ENCODE results near the gene HSH2D.

Gene HSH2D

DNA sequence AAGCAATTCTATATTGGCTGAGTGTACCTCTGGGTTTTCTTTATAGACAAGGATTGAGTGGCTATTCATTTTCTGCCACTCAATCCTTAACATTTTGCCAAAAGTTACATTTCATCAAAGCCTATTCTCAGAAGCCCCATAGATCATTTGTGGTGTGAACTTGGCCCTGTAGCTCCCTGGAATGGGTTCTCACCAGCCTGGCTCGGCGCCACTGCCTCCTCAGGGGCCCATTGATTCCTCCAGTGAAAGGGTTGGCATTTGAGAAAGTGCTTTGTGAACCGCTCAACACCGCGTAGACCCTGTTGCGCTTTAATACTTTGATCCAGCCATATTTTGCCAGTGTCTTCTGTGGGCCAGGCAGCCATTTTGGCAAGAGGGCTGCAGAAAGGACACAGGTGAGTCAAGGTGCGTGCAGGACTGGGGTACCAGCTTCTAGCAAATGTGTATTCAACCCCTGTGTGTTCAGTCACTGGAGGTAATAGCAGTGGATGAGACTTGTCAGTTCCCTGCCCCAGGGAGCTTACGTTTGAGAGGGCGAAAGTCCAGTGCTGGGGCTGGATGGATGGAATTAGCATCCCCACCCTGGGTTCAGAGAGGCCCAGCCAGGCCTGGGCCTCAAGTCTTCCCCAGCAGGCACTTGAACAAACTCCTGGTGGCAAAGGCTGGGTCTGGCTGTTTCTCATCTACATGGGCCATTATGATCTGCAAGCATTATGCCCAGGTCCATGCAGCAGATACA is 28.0 kb upstream of the HSH2D start:
- no peak for TF ChIP-seq GLIS3 (CRISPR knock-in tag; IDR thresholded peaks at IDR 0.05)
- TF ChIP-seq SNAI2 (CRISPR knock-in tag; IDR thresholded peaks at IDR 0.05), result no peak
- TF ChIP-seq TSHZ2 (CRISPR knock-in tag; IDR thresholded peaks at IDR 0.05), result no peak
- no peak for TF ChIP-seq ZFP30 (CRISPR knock-in tag; IDR thresholded peaks at IDR 0.05)
- no peak for TF ChIP-seq BACH2 (CRISPR knock-in tag; IDR thresholded peaks at IDR 0.05; ENCODE audit: borderline replicate concordance)
- ATAC-seq, result no peak

GRCh38 chr19:16116067-16116466 is 27.4 kb upstream of the HSH2D start:
- no peak for ATAC-seq
- no peak for TF ChIP-seq RARB (CRISPR knock-in tag; IDR thresholded peaks at IDR 0.05)
- no peak for TF ChIP-seq TSHZ2 (CRISPR knock-in tag; IDR thresholded peaks at IDR 0.05)
- TF ChIP-seq PPARA (CRISPR knock-in tag; IDR thresholded peaks at IDR 0.05; ENCODE audit: borderline replicate concordance), result no peak
- TF ChIP-seq ZNF70 (CRISPR knock-in tag; IDR thresholded peaks at IDR 0.05), result no peak
- TF ChIP-seq CSRNP3 (CRISPR knock-in tag; IDR thresholded peaks at IDR 0.05), result no peak
- TF ChIP-seq ESRRG (CRISPR knock-in tag; IDR thresholded peaks at IDR 0.05), result no peak
- no peak for TF ChIP-seq TCF4 (CRISPR knock-in tag; IDR thresholded peaks at IDR 0.05; ENCODE audit: borderline replicate concordance)
- no peak for TF ChIP-seq CREB5 (CRISPR knock-in tag; IDR thresholded peaks at IDR 0.05; ENCODE audit: low read depth)
- TF ChIP-seq ZNF8 (CRISPR knock-in tag; IDR thresholded peaks at IDR 0.05), result no peak
- TF ChIP-seq SNAI2 (CRISPR knock-in tag; IDR thresholded peaks at IDR 0.05), result no peak
- no peak for TF ChIP-seq ZFP3 (CRISPR knock-in tag; IDR thresholded peaks at IDR 0.05)
- no peak for TF ChIP-seq CSDC2 (CRISPR knock-in tag; IDR thresholded peaks at IDR 0.05)
- TF ChIP-seq ZFP30 (CRISPR knock-in tag; IDR thresholded peaks at IDR 0.05), result no peak
- no peak for TF ChIP-seq ZC3H10 (CRISPR knock-in tag; IDR thresholded peaks at IDR 0.05)
- TF ChIP-seq, protein P1, sequence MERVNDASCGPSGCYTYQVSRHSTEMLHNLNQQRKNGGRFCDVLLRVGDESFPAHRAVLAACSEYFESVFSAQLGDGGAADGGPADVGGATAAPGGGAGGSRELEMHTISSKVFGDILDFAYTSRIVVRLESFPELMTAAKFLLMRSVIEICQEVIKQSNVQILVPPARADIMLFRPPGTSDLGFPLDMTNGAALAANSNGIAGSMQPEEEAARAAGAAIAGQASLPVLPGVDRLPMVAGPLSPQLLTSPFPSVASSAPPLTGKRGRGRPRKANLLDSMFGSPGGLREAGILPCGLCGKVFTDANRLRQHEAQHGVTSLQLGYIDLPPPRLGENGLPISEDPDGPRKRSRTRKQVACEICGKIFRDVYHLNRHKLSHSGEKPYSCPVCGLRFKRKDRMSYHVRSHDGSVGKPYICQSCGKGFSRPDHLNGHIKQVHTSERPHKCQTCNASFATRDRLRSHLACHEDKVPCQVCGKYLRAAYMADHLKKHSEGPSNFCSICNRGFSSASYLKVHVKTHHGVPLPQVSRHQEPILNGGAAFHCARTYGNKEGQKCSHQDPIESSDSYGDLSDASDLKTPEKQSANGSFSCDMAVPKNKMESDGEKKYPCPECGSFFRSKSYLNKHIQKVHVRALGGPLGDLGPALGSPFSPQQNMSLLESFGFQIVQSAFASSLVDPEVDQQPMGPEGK (CRISPR knock-in tag; IDR thresholded peaks at IDR 0.05; ENCODE audit: borderline replicate concordance), result no peak
- no peak for TF ChIP-seq GLIS3 (CRISPR knock-in tag; IDR thresholded peaks at IDR 0.05)
- no peak for TF ChIP-seq TOX (CRISPR knock-in tag; IDR thresholded peaks at IDR 0.05; ENCODE audit: borderline replicate concordance)
- TF ChIP-seq ISL1 (CRISPR knock-in tag; IDR thresholded peaks at IDR 0.05), result no peak

- ATAC-seq, result peak; percentile 18; the same call in 1 of the 3 replicates
- TF ChIP-seq, protein P2, sequence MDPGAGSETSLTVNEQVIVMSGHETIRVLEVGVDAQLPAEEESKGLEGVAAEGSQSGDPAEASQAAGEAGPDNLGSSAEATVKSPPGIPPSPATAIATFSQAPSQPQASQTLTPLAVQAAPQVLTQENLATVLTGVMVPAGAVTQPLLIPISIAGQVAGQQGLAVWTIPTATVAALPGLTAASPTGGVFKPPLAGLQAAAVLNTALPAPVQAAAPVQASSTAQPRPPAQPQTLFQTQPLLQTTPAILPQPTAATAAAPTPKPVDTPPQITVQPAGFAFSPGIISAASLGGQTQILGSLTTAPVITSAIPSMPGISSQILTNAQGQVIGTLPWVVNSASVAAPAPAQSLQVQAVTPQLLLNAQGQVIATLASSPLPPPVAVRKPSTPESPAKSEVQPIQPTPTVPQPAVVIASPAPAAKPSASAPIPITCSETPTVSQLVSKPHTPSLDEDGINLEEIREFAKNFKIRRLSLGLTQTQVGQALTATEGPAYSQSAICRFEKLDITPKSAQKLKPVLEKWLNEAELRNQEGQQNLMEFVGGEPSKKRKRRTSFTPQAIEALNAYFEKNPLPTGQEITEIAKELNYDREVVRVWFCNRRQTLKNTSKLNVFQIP (CRISPR knock-in tag; IDR thresholded peaks at IDR 0.05; ENCODE audit: borderline replicate concordance, low read depth), result no peak
- TF ChIP-seq BACH2 (CRISPR knock-in tag; IDR thresholded peaks at IDR 0.05; ENCODE audit: borderline replicate concordance), result no peak
- no peak for TF ChIP-seq OSR1 (CRISPR knock-in tag; IDR thresholded peaks at IDR 0.05)
- no peak for TF ChIP-seq TSHZ2 (CRISPR knock-in tag; IDR thresholded peaks at IDR 0.05)
- TF ChIP-seq TCF4 (CRISPR knock-in tag; IDR thresholded peaks at IDR 0.05; ENCODE audit: borderline replicate concordance), result no peak
- no peak for TF ChIP-seq RARB (CRISPR knock-in tag; IDR thresholded peaks at IDR 0.05)
- no peak for TF ChIP-seq ZFP30 (CRISPR knock-in tag; IDR thresholded peaks at IDR 0.05)
- no peak for TF ChIP-seq ESRRG (CRISPR knock-in tag; IDR thresholded peaks at IDR 0.05)
- TF ChIP-seq CSDC2 (CRISPR knock-in tag; IDR thresholded peaks at IDR 0.05), result no peak
These were observed 25.9 kb upstream of the HSH2D start for GRCh38 chr19:16117594-16118033.

Measured in SK-N-SH treated with all-trans-retinoic acid at 6 μM for 48 hours (cell line).